HG02642 (cell line): ENCODE results near the gene TTC34.
"Not testable (repeated sequence)": the region's sequence is repeated elsewhere in the genome, so short reads cannot be mapped to it uniquely, and the experiment has no call there.

Experiments used
- ATAC-seq: cut with Tn5 transposase; IDR thresholded peaks from one replicate; pipeline ENCODE4 v1.9.1; 2021; ENCODE audit warnings: mild to moderate bottlenecking; ENCODE audit not compliant: unreplicated experiment, poor library complexity

TTC34 gene

GRCh38 chr1:2632051-2632430 lies 169.5 kb downstream of the TTC34 start:
- no peak for ATAC-seq

- no peak for ATAC-seq
These were observed 170.1 kb downstream of the TTC34 start for GRCh38 chr1:2631136-2632050.

GRCh38 chr1:2630498-2631135 lies 170.9 kb downstream of the TTC34 start:
- ATAC-seq: no peak

- ATAC-seq: no peak
These were observed 171.6 kb downstream of the TTC34 start for GRCh38 chr1:2629627-2630497.

- no peak for ATAC-seq
These were observed 172.4 kb downstream of the TTC34 start for GRCh38 chr1:2628933-2629626.

GRCh38 chr1:2628191-2628932 lies 173.1 kb downstream of the TTC34 start:
- ATAC-seq: no peak

GRCh38 chr1:2627746-2628145 lies 173.7 kb downstream of the TTC34 start:
- no peak for ATAC-seq

- ATAC-seq: not testable (repeated sequence)
These were observed 175.7 kb downstream of the TTC34 start for GRCh38 chr1:2625748-2626147.

- ATAC-seq: no peak
These were observed 176.2 kb downstream of the TTC34 start for GRCh38 chr1:2625311-2625710.

- no peak for ATAC-seq
These were observed 176.7 kb downstream of the TTC34 start for GRCh38 chr1:2624735-2625300.

- no peak for ATAC-seq
These were observed 177.7 kb downstream of the TTC34 start for GRCh38 chr1:2623571-2624337.

- ATAC-seq: no peak
These were observed 183.5 kb downstream of the TTC34 start for GRCh38 chr1:2617971-2618470.

- ATAC-seq: no peak
These were observed 187.3 kb downstream of the TTC34 start for GRCh38 chr1:2614145-2614544.

- no peak for ATAC-seq
These were observed 188.7 kb downstream of the TTC34 start for GRCh38 chr1:2612591-2613365.

- no peak for ATAC-seq
These were observed 189.7 kb downstream of the TTC34 start for GRCh38 chr1:2611621-2612437.

GRCh38 chr1:2611031-2611501 lies 190.4 kb downstream of the TTC34 start:
- ATAC-seq: no peak
